GM21528 (cell line): ENCODE results near the gene IRF2.

ENCODE experiments used
- ATAC-seq: cut with Tn5 transposase; IDR thresholded peaks from one replicate; pipeline ENCODE4 v1.9.1; 2021; ENCODE audit warnings: mild to moderate bottlenecking, moderate library complexity; ENCODE audit not compliant: unreplicated experiment, low FRiP score

IRF2 gene

GRCh38 chr4:184451726-184452125 lies 22.6 kb downstream of the IRF2 start:
- ATAC-seq = no peak

- ATAC-seq = no peak
Measured at GRCh38 chr4:184450743-184451535, 23.4 kb downstream of the IRF2 start.

GRCh38 chr4:184450045-184450444 lies 24.3 kb downstream of the IRF2 start:
- no peak for ATAC-seq

GRCh38 chr4:184448821-184449220 lies 25.5 kb downstream of the IRF2 start:
- ATAC-seq = no peak

- ATAC-seq = no peak
Measured at GRCh38 chr4:184448141-184448540, 26.2 kb downstream of the IRF2 start.

- no peak for ATAC-seq
Measured at GRCh38 chr4:184447664-184448063, 26.7 kb downstream of the IRF2 start.

- ATAC-seq = no peak
Measured at GRCh38 chr4:184446132-184446658, 28.2 kb downstream of the IRF2 start.

- ATAC-seq = no peak
Measured at GRCh38 chr4:184444953-184445309, 29.4 kb downstream of the IRF2 start.

- ATAC-seq = no peak
Measured at GRCh38 chr4:184444215-184444952, 30.0 kb downstream of the IRF2 start.

GRCh38 chr4:184443318-184443717 lies 31.0 kb downstream of the IRF2 start:
- no peak for ATAC-seq

- ATAC-seq = no peak
Measured at GRCh38 chr4:184442314-184442635, 32.1 kb downstream of the IRF2 start.

GRCh38 chr4:184441461-184442313 lies 32.7 kb downstream of the IRF2 start:
- no peak for ATAC-seq

GRCh38 chr4:184440595-184441358 lies 33.6 kb downstream of the IRF2 start:
- ATAC-seq = no peak

GRCh38 chr4:184439856-184440594 lies 34.3 kb downstream of the IRF2 start:
- ATAC-seq = no peak

- ATAC-seq = no peak
Measured at GRCh38 chr4:184439386-184439785, 35.0 kb downstream of the IRF2 start.

- ATAC-seq = no peak
Measured at GRCh38 chr4:184438375-184438774, 36.0 kb downstream of the IRF2 start.

- no peak for ATAC-seq
Measured at GRCh38 chr4:184437565-184438265, 36.6 kb downstream of the IRF2 start.

GRCh38 chr4:184434501-184435066 lies 39.8 kb downstream of the IRF2 start:
- no peak for ATAC-seq

- ATAC-seq = no peak
Measured at GRCh38 chr4:184434021-184434420, 40.3 kb downstream of the IRF2 start.
